Coronary artery (tissue), 2 donors: ENCODE measurements around the gene ANKFY1.

ENCODE experiments used
- DNase-seq: peaks from one replicate; pipeline ENCODE4 v3.0.0-alpha.2; 2017; ENCODE audit warnings: low spot score
- H3K27ac ChIP-seq, 2 donors: fragments of 200-600 bp; sonication (generic); one replicate each; pipeline ENCODE4 v1.5.1; 2016 to 2019
- H3K4me3 ChIP-seq: fragments of 200-600 bp; sonication (generic); 2 replicates; pipeline ENCODE4 v1.5.1; 2016; ENCODE audit warnings: mild to moderate bottlenecking, moderate library complexity
- TF ChIP-seq, protein P1 (sequence below): fragments of 200-600 bp; sonication (generic); IDR thresholded peaks from one replicate; pipeline ENCODE4 v1.5.1; 2019; ENCODE audit warnings: antibody characterized with exemption

ANKFY1 gene

DNA sequence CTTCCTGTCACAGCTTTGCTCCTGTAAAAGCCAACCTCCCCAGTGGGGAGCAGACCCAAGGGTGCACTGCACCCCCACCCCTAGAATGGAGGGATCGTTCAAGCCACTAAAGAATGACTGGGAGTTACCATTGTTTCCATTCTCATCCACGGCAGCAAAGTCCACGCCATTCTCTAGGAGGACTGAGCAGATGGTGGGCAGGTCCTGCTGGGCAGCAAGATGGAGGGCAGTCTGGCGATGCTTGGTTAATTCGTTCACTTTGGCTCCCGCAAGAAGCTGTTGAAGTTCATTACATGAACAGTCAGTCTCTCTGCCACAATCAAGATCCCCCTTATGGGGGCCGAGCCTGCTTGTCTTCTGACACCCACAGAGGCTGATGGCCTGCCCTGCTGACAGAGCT, 90.0 kb downstream of the ANKFY1 start:
- TF ChIP-seq, protein P1, sequence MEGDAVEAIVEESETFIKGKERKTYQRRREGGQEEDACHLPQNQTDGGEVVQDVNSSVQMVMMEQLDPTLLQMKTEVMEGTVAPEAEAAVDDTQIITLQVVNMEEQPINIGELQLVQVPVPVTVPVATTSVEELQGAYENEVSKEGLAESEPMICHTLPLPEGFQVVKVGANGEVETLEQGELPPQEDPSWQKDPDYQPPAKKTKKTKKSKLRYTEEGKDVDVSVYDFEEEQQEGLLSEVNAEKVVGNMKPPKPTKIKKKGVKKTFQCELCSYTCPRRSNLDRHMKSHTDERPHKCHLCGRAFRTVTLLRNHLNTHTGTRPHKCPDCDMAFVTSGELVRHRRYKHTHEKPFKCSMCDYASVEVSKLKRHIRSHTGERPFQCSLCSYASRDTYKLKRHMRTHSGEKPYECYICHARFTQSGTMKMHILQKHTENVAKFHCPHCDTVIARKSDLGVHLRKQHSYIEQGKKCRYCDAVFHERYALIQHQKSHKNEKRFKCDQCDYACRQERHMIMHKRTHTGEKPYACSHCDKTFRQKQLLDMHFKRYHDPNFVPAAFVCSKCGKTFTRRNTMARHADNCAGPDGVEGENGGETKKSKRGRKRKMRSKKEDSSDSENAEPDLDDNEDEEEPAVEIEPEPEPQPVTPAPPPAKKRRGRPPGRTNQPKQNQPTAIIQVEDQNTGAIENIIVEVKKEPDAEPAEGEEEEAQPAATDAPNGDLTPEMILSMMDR: no peak
- DNase-seq: no peak
- Histone ChIP-seq H3K4me3 (no peak overlapping the region), H3K27ac (no peak overlapping the region)

DNA sequence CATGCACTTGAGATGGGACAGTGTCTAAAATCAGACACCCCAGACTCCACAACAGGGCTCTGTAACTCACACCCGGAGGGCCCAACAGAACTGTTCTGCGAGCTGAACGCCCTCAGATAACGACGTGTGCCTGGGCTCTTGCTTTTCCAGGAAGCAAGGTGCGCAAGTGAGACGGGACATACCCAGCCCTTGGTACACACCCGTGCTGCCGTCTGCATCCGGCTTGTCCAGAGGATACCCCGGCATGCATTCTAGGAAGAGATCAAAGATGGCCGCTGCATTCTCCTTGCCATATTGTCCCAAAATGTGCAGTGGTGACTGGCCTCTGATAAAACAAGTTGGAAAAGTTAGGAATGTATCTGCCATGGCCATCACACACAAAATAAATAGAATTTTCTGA, 91.4 kb downstream of the ANKFY1 start:
- DNase-seq: no peak
- TF ChIP-seq, protein P1: no peak
- Histone ChIP-seq H3K27ac (no peak overlapping the region), H3K4me3 (no peak overlapping the region)

DNA sequence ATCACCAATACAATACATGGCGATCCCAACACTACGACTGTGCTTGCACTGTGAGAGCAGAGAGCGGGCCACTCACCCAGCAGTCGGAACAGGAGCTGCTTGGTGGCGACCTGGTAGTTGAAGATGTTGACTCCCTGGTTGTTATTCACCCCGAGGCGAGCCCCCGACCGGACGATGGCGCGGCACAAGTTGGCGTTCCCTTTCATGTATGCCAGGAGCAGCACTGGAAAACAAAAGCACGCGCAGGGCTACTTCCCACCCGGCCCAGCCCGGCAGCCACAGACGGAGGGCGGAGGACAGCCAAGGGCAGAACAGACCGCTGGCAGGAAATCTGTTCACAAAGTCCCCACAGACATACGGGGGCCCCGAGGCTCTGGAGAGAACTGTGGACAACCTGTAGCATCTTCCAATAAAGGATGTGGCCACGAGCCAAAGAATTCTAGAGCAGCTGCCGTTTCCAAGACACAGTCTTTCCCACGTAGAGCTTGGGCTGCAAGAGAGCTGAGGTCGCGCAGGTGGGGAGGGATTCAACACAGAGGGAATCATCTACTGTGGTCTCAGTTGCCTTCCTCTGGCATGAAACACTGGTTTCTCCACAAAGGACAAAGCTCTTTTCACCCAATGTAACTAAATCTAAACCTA, 93.0 kb downstream of the ANKFY1 start:
- TF ChIP-seq, protein P1: no peak
- no peak for DNase-seq
- H3K27ac ChIP-seq: no peak overlapping the region

DNA sequence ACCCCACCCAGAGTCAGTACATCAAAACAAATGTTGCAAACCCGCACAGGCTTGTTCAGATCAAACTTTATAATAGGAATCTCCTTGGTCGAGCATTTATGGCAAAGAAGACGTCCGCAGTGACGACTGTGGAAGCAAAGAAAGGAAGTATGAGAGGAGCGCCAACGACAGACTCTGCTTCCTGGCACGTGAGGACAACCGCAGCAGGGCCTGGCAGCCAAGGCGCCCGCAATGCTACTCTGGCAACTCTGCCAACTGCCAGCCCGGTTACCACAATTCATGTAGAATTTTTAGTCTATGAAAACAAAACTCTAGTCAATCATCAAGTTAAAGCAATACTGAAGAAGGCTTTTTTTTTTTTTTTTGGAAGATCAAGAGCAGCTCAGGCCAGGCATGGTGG, 96.0 kb downstream of the ANKFY1 start:
- Histone ChIP-seq H3K4me3 (no peak overlapping the region), H3K27ac (no peak overlapping the region)
- TF ChIP-seq, protein P1: no peak
- DNase-seq: no peak

More for the DNA sequence above, 93.0 kb downstream of the ANKFY1 start:
- no peak overlapping the region for H3K4me3 ChIP-seq

DNA sequence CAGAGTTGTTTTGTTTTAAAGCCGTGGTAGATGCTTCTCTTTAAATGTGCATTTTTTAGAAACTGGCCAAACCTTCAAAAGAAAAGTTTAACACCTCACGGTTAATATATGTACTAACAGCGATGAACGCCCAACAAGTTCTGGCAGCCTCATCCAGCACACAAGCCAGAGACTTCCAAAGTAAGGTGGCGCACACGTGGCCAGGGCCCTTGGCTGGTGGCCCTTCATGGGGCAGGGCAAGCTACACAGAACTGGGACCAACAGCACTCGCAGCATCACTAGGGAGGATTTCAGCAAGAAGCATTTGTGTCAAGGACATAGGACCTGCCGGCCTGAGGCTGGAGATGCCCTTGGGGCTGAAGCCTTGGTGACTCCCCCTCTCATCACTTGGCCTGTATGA, 97.4 kb downstream of the ANKFY1 start:
- no peak overlapping the region for H3K4me3 ChIP-seq
- H3K27ac ChIP-seq: no peak overlapping the region
- DNase-seq: no peak
- TF ChIP-seq, protein P1: no peak

DNA sequence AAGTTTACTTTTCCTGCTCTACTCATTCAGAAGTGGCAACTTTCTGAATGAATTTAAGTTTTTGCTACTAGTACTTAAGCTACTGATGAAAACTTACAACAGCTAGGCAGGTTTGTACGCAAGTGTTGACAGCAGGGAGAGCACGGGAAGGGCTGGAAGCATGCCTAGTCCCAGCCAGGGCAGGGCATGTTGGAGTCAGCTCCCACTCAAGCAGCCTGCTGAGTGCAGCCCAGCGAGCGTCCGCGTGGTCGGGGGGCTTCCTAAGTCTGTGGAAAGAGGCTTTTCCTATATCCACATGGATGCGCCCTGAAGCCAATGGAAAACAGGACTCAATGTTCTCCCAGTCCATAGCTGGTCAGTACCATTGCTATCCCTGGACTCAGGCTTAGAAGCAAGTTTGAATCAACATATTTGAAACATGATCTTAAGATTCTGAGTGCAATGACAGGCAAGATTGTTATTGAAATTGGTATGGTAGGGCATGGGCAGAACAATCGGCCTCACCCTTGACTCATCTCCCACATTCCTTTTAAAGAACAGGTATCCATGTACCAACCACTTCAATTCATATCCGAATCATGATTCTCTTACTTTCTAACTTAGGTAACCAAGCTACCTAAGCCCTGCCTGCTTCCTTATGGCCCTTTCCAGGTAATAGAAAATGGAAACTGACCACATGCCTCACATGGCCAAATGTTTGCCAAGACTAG, 98.3 kb downstream of the ANKFY1 start:
- TF ChIP-seq, protein P1: no peak
- DNase-seq: no peak
- Histone ChIP-seq H3K4me3 (no peak overlapping the region), H3K27ac (no peak overlapping the region)

DNA sequence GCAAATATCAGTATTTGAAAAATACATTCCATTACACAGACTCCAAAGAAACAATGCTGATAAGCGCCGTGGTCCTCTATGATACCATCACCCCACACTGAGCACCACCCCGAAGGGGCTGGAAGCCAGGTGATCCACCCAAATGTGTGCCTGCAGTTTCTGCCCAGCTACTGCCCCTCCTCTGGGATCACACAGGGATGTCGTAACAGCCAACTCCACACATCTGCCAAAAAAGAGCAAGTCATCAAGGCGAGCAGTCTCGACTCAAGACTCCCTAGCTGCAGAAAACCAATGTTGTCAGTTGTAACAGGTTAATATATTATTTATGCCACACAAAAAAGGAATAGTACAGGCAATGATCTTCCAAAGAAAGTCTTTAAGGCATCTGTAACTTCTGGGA, 99.8 kb downstream of the ANKFY1 start:
- TF ChIP-seq, protein P1: no peak
- no peak for DNase-seq
- Histone ChIP-seq H3K4me3 (no peak overlapping the region), H3K27ac (no peak overlapping the region)
